IPS-NIHi7 (cell line): ENCODE results near the gene ERC2.

Experiments used
- DNase-seq: peaks from one replicate; pipeline ENCODE4 v3.0.0; 2012; ENCODE audit warnings: mixed read lengths; ENCODE audit errors: extremely low spot score

The ERC2 gene

DNA sequence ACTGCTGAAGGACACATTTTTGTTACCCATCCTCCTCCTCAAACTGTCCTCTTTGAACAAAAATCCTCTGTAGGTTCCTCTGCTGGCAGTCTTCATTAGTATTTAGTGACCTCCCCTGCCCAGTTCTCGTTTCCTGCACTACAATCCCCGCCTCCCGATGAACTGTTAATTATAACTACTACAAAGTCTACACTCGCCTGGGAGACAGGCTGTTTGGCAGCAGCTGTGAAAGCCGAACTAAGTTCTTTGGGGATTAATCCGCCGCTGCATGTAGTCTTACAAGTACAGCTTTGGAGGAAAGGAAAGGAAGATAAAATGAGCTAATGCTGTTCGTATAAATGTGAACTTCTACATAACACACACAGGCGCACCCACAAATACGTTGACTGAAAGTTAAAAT, 821.2 kb downstream of the ERC2 start:
- no peak for DNase-seq

- DNase-seq, result no peak
These were observed 822.1 kb downstream of the ERC2 start for GRCh38 chr3:55646121-55646520.

DNA sequence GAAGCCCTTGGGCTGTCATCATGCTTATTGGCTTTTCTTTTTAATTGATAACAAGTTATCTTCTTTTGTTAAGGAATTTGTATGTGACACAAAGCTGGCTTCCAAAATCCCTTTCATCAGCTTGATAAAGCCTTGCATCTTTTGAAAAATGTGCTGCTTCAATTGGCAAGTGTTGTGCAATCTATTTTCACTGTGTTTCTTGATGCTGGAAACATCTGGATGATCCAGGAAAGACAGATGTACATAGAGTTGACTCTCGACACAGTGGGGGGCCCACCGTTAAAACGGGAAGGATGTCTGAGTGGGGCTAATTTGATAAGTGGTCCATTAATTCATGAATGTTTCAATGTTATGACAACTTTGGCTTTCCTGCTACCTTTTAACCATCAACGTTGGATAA, 822.8 kb downstream of the ERC2 start:
- DNase-seq, result no peak

DNA sequence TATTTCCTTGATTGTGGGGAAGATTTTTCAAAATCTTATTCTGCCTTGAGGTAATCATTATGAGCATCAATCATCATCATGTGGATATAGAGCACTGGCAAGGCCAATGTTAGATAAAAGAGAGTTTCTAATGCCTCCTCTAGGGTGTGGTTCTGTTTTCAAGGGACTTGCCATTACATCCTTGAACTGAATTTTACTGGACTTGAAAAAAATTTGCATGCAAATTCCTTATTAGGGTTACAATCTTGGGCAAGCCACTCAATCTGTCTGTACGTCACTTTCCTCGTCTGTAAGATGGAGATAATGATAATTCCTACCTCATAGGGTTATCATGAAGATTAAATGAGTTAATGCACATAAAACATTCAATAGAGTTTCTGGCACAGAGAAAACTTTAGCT, 825.0 kb downstream of the ERC2 start:
- no peak for DNase-seq

GRCh38 chr3:55641964-55642363, 826.3 kb downstream of the ERC2 start:
- no peak for DNase-seq

- DNase-seq, result no peak
These were observed 828.1 kb downstream of the ERC2 start for GRCh38 chr3:55639896-55640765.

DNA sequence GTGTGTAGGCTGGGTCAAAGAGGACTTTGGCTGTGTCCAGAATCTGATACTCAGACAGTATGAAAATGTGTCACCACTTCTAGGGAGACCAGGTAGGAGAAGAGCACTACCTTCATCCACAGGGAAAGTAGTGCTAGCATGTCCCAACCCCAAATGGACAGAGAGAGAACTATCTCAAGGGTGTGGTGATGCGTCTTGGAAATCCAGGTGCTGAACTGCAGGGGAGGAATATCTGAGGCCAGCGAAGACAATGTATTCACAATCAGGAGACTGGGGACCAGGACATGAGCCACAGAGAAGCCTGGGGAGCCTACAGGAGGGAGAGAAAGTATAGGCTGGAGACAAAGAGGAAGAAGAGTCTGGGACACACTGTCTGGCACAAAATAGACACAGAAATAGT, 829.1 kb downstream of the ERC2 start:
- DNase-seq, result no peak

DNA sequence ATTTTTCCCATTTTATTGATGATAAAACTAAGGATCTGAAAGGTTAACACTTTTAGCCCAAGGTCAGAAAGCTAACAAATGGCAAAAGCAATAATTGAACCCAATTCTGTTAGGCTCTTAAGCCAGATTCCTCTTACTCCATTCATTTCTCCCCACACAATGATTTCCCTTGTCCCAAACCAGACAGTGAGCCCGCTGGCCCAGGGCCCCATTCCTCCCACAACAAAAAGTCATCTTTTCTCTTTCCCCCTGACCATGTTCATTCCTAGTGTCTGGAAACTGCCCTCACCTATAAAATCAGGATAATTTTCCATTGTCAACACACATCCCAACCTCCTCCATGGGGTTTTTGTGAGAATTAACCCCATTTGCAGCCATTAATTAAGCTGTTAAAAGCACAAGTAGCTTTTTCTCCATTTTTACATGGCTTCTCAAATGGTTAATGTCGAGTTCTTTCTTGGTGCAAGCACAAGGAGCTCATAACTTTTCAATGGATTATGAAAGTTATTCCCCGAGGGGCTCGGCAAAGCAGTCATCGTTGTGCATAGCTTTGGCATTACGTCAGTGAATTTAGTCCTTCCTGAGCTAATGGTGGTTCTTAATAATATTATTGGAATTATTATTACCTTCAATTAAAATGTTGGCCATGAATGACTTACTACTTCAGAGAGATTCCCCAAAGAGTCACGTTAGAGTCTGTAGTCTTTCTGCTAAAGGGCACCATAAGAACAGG, 830.2 kb downstream of the ERC2 start:
- no peak for DNase-seq

DNA sequence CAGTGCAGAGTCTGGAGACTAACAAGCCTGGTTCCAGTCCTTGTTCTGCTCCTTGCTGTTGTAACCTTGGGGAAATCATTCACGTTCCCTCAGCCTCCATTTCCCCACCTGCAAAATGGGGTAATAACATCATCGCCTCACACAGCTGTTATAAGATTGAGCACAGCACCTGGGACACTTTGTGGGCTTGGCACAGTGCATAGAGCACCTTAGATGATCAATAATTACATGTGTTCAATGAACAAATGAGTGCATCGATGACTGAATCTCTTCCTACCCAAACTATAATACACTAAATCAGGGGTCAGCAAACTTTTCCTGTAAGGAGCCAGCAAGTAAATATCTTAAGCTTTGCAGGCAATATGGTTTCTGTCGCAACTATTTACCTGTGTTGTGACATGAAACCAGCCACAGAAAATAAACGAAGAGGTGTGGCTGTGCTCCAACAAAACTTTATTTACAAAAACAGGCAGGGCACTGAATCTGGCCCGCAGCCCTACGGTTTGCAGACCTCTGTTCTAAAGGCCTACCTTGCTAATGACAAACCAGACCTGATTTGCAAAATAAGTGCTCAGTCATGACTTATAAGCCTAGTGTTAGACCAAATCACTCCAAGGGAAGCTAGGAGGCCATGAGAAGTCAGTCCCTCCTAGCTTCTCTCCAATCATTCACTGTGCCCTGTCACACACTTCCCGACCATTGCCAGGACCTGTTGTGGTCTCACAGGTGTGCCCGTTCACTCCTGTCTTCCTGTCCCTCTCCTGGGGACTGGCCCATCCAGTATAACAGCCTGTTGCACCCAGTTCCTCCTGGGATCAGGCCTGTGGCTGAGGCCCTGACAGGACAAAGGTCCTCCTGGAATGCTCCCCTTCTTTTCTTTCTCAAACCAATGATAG, 831.7 kb downstream of the ERC2 start:
- DNase-seq, result no peak

DNA sequence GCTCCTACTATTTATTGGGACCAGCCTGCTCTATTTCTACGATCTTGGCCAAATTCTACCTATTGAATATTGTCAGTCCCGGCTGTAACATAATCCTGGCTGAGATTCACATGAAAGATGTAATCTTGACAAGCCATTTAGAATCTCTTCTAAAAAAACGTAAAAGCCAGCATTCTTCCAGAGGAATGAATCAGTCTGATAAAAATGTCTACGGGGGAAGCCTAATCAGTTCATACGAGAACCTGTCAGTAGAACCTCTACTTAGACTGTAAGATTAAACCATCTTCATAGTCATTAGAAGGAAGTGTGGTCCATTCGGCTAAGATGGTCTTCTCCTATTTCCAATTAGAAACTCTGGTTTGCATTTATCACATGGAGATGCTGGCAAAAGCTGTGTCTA, 833.9 kb downstream of the ERC2 start:
- no peak for DNase-seq

GRCh38 chr3:55633333-55633732, 834.9 kb downstream of the ERC2 start:
- no peak for DNase-seq

DNA sequence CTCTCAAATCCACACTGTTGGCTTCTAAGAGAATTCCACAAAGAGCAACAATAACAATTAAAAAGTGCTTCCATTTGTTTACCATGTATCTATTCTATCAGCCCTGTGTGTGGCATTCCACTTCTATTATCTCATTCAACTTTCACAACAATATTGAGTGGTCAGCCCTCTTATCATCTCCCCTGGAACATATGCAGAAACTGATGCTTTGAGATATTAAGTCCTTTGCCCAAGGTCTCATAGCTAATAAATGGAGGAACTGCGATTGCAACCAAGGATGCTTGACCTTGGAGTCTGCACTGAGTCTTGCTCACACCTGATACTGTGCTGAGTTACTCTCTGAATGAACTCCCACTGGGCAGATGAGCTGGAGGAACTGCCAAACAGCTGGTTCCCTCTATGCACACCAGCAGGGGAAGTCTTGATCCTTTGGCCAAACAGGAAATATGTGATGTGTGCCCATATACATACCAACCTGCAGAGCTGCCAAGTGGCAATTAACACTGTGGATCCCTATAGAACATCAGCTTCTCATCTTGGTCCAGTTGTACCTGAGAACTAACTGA, 836.4 kb downstream of the ERC2 start:
- no peak for DNase-seq

DNA sequence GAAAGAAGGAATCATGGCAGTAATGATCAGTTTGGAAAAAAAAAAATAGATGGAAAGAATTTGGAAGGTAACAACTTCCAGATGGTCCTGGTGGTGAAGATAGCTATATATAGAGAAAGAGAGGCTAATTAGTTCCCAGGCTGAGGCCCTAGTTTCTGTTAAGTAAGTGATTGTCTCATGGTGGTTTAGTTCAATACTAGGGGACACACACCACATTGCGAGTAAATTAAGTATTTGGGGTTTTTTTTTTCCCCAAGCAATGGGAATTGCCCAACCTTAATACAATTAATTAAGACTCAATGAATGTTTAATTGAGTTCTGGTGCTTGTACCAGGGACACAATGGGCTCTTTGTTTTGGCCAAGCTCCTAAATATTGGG, 837.4 kb downstream of the ERC2 start:
- DNase-seq, result no peak

- DNase-seq, result no peak
These were observed 837.9 kb downstream of the ERC2 start for GRCh38 chr3:55630280-55630920.

DNA sequence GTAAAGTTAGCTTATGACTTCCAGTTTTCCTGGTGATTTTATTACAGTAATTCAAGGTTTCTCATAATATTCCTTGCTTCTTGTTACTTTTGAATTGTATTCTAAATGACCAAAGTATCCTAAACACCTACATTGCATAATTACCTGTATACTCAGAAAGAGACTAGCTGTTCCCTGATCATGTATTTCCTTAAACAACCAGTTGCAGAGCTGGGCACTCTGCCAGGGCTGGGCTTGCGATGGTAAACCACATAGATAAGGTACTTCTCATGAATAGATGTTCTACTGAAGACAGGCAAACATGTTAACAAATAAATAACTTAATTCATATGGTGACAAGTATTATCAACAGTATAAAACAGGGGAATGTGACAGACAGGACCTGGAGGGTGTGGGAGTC, 838.8 kb downstream of the ERC2 start:
- DNase-seq, result no peak

DNA sequence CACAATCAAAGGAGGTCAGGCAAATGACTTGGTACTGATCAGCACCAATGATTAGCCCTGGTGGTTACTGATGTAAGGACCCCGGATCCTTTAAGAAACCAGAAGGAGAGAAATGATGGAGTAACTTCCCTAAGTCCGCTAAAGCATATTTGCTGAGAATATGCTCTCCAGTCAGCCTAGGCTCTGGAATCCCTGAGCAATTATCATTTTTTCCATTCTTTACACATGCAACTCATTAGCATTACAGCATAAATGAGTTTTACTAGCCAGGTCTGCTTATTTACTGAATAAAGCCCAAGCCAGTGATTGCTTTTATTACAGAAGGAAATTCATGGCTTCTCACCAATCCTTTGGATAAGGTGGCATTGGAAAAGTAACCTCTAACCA, 842.0 kb downstream of the ERC2 start:
- DNase-seq, result no peak

- no peak for DNase-seq
These were observed 844.0 kb downstream of the ERC2 start for GRCh38 chr3:55624238-55624637.

DNA sequence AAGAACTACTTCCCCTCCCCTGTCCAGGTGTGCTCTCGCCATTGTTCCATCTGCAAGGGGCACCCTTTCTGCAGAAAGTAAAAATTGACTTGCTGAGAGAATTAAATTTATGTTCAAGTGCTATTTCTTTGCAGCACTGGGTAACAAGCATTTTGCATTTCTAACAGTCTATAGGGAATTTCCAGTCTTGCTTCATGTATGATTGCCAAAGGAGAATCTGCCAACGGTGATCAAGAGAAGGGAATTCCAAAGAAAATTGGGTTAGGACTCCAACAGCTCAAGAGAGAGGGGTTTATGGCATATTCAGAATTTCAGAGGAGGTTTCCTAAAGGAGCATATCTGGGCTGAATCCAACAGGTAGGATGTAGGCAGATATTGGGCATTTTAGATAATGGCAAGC, 844.5 kb downstream of the ERC2 start:
- DNase-seq, result no peak

- DNase-seq, result no peak
These were observed 845.5 kb downstream of the ERC2 start for GRCh38 chr3:55622733-55623132.

GRCh38 chr3:55622116-55622515, 846.2 kb downstream of the ERC2 start:
- no peak for DNase-seq

DNA sequence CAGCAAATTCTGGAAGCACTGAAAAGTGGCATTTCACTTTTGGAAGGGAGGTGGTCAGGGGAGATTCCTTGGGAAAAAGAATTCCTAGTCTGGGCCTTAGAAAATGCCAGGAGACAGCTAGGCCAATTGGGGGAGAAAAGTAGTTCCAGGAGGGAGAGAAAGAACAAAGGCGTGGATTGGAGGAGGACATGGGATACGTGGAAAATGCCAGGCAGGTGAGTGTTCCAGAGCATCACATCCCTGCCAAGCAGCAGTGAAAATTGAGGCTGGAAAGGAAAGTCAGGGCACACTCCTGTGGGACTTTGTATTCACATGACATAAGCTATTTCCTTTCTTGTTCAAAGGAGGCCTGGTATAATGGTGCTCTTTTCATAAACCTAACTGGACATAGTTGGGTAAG, 846.6 kb downstream of the ERC2 start:
- no peak for DNase-seq

- DNase-seq, result no peak
These were observed 847.2 kb downstream of the ERC2 start for GRCh38 chr3:55621026-55621422.
